PFSK-1 (cell line): Measurements from ENCODE around the gene SF3A2.

Experiments
- FOXP2 ChIP-seq: optimal IDR thresholded peaks from 2 replicates; pipeline ENCODE3; 2011; ENCODE audit warnings: borderline replicate concordance, control low read depth, inconsistent platforms; ENCODE audit not compliant: insufficient read depth; ENCODE audit errors: extremely low read length, extremely low read depth
- POLR2AphosphoS5 ChIP-seq: IDR thresholded peaks from 2 replicates; pipeline ENCODE4 v1.6.1; 2012; ENCODE audit warnings: low read depth, mild to moderate bottlenecking, control low read depth, low read length, moderate library complexity
- SIN3A ChIP-seq: IDR thresholded peaks from 2 replicates; pipeline ENCODE4 v1.6.1; 2012; ENCODE audit warnings: mild to moderate bottlenecking, low read length, moderate library complexity, borderline replicate concordance; ENCODE audit not compliant: insufficient read depth
- TAF1 ChIP-seq: IDR thresholded peaks from 2 replicates; pipeline ENCODE4 v1.6.1; 2012; ENCODE audit warnings: low read length, control low read depth, borderline replicate concordance; ENCODE audit not compliant: insufficient read depth
- TF ChIP-seq, protein P1 (sequence below), 2 experiments: IDR thresholded peaks; 2 replicates each; pipeline versions ENCODE4 v1.6.1 to v1.8.0; 2011 to 2012; ENCODE audit warnings: low read depth in 2 of 2, low read length in 2 of 2, control low read depth in 1 of 2, inconsistent platforms in 1 of 2, mild to moderate bottlenecking in 1 of 2, moderate library complexity in 1 of 2; ENCODE audit not compliant: insufficient read depth in 1 of 2

Gene SF3A2

DNA sequence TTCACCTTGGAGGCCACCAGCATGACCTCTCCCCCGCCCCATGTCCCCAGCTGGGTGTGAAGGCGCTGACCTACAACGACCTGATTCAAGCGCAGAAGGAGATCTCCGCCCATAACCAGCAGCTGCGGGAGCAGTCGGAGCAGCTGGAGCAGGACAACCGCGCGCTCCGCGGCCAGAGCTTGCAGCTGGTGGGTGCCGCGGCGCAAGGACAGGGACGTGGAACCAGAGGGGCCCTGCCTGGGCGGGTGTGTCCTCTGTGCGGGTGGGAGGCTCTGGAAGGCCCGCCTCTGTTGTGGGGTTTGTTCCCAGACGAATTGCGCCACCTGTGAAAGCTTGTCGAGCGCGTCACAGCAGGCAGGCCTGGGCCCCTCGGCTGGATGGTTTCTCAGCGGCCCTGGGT, 22.8 kb upstream of the SF3A2 start:
- TF ChIP-seq TAF1 (no peak), POLR2AphosphoS5 (no peak), SIN3A (no peak), FOXP2 (no peak)
- TF ChIP-seq, protein P1, sequence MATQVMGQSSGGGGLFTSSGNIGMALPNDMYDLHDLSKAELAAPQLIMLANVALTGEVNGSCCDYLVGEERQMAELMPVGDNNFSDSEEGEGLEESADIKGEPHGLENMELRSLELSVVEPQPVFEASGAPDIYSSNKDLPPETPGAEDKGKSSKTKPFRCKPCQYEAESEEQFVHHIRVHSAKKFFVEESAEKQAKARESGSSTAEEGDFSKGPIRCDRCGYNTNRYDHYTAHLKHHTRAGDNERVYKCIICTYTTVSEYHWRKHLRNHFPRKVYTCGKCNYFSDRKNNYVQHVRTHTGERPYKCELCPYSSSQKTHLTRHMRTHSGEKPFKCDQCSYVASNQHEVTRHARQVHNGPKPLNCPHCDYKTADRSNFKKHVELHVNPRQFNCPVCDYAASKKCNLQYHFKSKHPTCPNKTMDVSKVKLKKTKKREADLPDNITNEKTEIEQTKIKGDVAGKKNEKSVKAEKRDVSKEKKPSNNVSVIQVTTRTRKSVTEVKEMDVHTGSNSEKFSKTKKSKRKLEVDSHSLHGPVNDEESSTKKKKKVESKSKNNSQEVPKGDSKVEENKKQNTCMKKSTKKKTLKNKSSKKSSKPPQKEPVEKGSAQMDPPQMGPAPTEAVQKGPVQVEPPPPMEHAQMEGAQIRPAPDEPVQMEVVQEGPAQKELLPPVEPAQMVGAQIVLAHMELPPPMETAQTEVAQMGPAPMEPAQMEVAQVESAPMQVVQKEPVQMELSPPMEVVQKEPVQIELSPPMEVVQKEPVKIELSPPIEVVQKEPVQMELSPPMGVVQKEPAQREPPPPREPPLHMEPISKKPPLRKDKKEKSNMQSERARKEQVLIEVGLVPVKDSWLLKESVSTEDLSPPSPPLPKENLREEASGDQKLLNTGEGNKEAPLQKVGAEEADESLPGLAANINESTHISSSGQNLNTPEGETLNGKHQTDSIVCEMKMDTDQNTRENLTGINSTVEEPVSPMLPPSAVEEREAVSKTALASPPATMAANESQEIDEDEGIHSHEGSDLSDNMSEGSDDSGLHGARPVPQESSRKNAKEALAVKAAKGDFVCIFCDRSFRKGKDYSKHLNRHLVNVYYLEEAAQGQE (IDR thresholded peaks at IDR 0.05; ENCODE audit: insufficient read depth in 1 of 2, low read depth in 2 of 2, low read length in 2 of 2), result no peak

DNA sequence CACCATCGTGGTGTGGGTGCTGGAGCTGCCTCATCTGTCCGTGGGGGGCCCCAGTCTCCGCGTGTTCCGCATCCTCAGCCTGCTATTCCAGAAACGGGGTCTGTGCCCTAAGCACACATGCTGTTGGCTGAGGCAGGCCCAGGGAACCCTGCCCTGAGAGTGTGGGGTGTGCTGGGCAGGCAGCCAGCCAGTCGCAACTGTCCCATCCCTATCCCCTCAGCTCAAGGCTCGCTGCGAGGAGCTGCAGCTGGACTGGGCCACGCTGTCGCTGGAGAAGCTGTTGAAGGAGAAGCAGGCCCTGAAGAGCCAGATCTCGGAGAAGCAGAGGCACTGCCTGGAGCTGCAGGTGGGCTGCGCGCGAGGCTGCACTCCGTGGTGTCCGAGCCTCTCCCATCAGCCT, 22.4 kb upstream of the SF3A2 start:
- TF ChIP-seq FOXP2, result peak; percentile 14
- TF ChIP-seq TAF1, result no peak
- no peak for TF ChIP-seq POLR2AphosphoS5
- no peak for TF ChIP-seq SIN3A
- TF ChIP-seq, protein P1 (IDR thresholded peaks at IDR 0.05; ENCODE audit: insufficient read depth in 1 of 2, low read depth in 2 of 2, low read length in 2 of 2), result no peak

DNA sequence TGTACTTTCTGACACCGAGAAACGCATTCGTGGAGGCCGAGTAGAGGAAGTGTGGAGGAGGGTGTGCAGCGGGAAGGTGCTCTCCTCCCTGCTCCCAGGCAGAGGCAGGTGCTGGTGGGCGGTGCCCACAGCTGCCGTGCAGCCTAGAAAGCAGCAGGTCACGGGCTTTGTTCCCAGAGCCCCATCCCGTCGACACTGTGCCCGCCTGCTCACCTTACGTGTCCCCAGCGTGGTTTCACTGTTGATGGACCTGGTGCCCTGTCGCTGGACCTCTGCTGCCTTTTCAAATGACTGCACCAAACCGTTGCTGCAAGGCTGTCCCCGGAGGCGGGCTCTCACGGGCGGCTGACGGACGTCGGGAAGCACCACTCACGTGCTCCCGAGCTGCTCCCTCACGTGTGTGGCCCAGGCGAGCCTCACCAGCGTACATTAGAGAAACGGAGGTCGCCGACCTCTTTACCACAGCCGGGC, 21.3 kb upstream of the SF3A2 start:
- TF ChIP-seq POLR2AphosphoS5, result 0 out of 2 replicates have a peak, but pooled peaks have one; percentile 10
- TF ChIP-seq, protein P1 (IDR thresholded peaks at IDR 0.05; ENCODE audit: insufficient read depth in 1 of 2, low read depth in 2 of 2, low read length in 2 of 2), result no peak

DNA sequence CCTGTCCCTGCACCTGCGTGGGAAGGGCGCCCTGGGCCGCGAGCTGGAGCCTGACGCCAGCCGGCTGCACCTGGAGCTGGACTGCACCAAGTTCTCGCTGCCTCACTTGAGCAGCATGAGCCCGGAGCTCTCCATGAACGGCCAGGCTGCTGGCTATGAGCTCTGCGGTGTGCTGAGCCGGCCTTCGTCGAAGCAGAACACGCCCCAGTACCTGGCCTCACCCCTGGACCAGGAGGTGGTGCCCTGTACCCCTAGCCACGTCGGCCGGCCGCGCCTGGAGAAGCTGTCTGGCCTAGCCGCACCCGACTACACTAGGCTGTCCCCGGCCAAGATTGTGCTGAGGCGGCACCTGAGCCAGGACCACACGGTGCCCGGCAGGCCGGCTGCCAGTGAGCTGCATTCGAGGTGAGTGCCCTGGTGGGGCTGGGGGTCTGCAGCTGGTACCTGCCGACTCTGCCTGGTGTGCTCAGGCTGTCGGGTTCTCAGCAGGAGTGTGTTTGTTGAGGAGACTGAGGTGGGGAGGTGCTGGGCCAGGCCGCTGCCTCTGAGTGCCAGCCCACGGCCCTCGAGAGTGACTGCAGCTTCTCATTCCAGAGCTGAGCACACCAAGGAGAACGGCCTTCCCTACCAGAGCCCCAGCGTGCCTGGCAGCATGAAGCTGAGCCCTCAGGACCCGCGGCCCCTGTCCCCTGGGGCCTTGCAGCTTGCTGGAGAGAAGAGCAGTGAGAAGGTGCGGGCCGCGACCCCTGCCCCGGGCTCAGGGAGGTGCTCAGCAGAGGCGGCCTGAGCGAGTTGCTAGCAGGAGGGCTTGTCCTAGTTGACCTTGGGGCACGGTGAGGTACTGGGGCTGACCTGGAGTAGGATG, 20.0 kb upstream of the SF3A2 start:
- TF ChIP-seq TAF1 (no peak), FOXP2 (no peak), SIN3A (no peak), POLR2AphosphoS5 (no peak)
- TF ChIP-seq, protein P1 (IDR thresholded peaks at IDR 0.05; ENCODE audit: insufficient read depth in 1 of 2, low read depth in 2 of 2, low read length in 2 of 2), result no peak

DNA sequence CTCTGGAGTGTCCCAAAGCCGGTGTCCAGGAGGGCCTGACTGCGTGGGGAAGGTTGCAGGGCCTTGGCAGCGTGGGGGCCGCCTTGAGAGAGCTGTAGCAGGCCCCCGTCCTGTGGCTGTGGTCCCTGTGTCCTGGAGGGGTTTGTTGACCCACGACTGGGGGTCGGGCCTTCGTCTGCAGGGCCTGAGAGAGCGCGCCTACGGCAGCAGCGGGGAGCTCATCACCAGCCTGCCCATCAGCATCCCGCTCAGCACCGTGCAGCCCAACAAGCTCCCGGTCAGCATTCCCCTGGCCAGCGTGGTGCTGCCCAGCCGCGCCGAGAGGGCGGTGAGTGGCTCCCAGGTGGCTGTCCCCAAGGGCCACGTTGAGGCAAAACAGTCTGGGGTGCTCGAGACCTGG, 19.0 kb upstream of the SF3A2 start:
- TF ChIP-seq POLR2AphosphoS5, result no peak
- TF ChIP-seq SIN3A, result no peak
- no peak for TF ChIP-seq TAF1
- TF ChIP-seq, protein P1 (IDR thresholded peaks at IDR 0.05; ENCODE audit: insufficient read depth in 1 of 2, low read depth in 2 of 2, low read length in 2 of 2), result no peak
- TF ChIP-seq FOXP2, result no peak
